Large intestine (tissue), 3 donors: ENCODE data around the gene HSPA12A. TPM values are rescaled to one million over a fixed set of nuclear protein-coding genes. Genes with fewer than 3 reads are reported as not detected.
A peak's percentile ranks its signal among the peaks of the same experiment; 100 is the strongest.

Experiments used
- DNase-seq, 2 donors: peaks; one replicate each; pipeline versions ENCODE4 v3.0.0 to v3.0.0-alpha.2; 2013
- H3K27ac ChIP-seq: one replicate; pipeline ENCODE4 v1.5.1; 2013; ENCODE audit warnings: low read length
- H3K27me3 ChIP-seq: 2 replicates; pipeline ENCODE4 v1.6.1; 2013; ENCODE audit warnings: low read length; ENCODE audit not compliant: control insufficient read depth, insufficient read depth
- H3K36me3 ChIP-seq: 2 replicates; pipeline ENCODE4 v1.6.1; 2013; ENCODE audit warnings: low read length; ENCODE audit not compliant: control insufficient read depth, insufficient read depth
- H3K4me1 ChIP-seq: one replicate; pipeline ENCODE4 v1.6.1; 2013; ENCODE audit warnings: low read length; ENCODE audit not compliant: control insufficient read depth, insufficient read depth
- H3K4me3 ChIP-seq: one replicate; pipeline ENCODE4 v1.5.1; 2013; ENCODE audit warnings: low read length
- H3K9me3 ChIP-seq: one replicate; pipeline ENCODE4 v1.6.1; 2013; ENCODE audit warnings: mild to moderate bottlenecking, low read depth, low read length, moderate library complexity; ENCODE audit not compliant: control insufficient read depth
- WGBS: methylation state at CpG from one replicate; pipeline ENCODE4 v1.1.5; 2013; ENCODE audit warnings: low lambda C conversion rate; ENCODE audit not compliant: insufficient coverage; 5-methylcytosine and 5-hydroxymethylcytosine counted together
- polyA plus RNA-seq: library from polyadenylated mRNA; unstranded; fragments of 120-200 nt; gene quantifications from one replicate; pipeline ENCODE4 v1.2.1, GENCODE V29; 2013

The HSPA12A gene
- polyA plus RNA-seq, 1 donor = 9.2 TPM

DNA sequence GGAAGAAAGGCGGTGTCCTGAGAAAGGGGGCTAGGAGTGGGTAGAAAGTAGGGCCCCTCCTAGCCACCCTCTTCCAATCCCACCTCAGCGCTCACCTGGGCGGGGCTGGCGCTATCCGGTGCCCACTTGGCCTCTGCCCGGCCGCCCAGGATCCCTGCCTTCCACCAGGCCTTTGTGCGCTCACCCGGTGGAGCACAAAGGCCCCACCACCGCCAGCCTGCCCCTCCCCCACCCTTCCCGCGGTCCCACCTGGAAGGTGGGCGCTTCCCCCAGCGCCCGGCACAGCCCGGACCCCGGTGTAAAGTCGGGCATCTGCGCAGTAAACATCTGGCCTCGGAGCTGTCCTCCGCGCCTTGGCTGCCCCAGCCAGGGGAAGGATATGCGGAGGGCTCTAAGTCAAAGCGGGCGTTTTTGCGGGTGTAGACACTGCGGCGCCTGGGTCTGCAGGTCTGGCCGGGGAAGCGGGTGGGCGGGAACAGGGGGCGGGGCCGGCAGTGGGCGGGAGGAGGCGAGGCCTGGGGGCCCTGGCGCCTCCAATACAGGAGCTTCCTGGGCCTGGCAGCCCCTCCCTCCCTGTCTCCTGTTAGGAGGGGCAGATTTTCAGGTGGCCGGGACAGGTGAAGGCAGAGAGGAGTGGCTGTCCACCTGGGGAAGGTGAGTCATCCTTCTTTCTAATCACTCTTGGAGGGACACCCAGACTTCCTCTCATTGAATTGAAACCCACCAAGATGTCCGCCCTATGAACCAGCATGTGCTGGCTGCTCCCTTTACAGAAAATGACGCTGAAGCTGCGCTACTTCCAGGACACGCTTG is 72.3 kb downstream of the HSPA12A start:
- peaks cover 5% of the 10 kb centered on the region for H3K4me1 ChIP-seq
- no peaks in the 10 kb centered on the region for H3K9me3 ChIP-seq
- no peak overlapping the region for H3K27ac ChIP-seq
- H3K27me3 ChIP-seq = no peaks in the 10 kb centered on the region
- WGBS = no CpG with 5 or more reads among the region's 41 CpGs
- DNase-seq = peak; percentile 44 to 69
- no peaks in the 10 kb centered on the region for H3K36me3 ChIP-seq
- peak overlapping the region; percentile 58 for H3K4me3 ChIP-seq

DNA sequence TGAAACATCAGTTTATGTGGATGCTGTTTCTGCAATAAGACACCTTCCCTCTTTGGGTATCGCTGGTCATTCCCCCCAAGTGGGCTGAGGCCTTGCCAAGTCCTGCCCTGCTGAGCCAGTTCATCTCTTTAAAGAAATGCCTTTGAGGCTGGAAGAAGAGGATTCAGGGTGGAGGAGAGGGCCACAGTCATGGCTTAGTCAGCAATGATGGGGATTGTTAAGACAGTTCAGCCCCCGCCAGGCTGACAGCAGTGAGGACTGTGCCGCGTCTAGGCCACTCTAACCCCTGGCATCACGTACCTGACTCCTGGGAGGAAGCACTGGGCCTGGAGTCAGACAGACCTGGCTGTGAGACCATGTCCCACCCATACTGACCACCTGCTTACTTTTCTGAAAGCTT is 73.3 kb downstream of the HSPA12A start:
- no peak overlapping the region for H3K4me3 ChIP-seq
- H3K9me3 ChIP-seq = no peaks in the 10 kb centered on the region
- WGBS = no CpG with 5 or more reads among the region's 5 CpGs
- no peak overlapping the region for H3K27ac ChIP-seq
- peaks cover 5% of the 10 kb centered on the region for H3K4me1 ChIP-seq
- H3K36me3 ChIP-seq = no peaks in the 10 kb centered on the region
- DNase-seq = no peak
- no peaks in the 10 kb centered on the region for H3K27me3 ChIP-seq

DNA sequence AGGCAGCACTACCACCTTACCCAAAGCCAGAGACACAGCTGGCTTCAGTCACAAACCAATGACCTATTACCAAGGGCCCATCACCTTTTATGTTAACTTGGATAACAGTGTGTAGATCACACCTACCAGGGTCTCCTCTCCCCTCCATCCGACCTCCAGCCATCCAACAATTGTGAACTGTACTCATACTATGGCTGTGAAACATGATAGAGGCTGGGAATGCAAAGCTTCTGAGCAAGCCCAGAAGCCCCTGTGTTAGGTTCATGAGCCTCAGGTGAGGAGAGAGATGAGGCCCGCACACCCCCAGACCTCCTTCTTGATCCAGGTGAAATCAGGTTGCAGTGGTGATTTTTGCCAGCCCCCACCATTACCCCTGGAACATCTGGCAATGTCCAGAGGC is 73.9 kb downstream of the HSPA12A start:
- no CpG with 5 or more reads among the region's 2 CpGs for WGBS
- H3K27me3 ChIP-seq = no peaks in the 10 kb centered on the region
- no peak overlapping the region for H3K4me3 ChIP-seq
- no peaks in the 10 kb centered on the region for H3K9me3 ChIP-seq
- no peaks in the 10 kb centered on the region for H3K36me3 ChIP-seq
- no peak overlapping the region for H3K27ac ChIP-seq
- no peak for DNase-seq
- peaks cover 5% of the 10 kb centered on the region for H3K4me1 ChIP-seq

GRCh38 chr10:116668018-116668417 is 74.3 kb downstream of the HSPA12A start:
- peaks cover 5% of the 10 kb centered on the region for H3K4me1 ChIP-seq
- DNase-seq = no peak
- no CpG with 5 or more reads among the region's 9 CpGs for WGBS
- no peaks in the 10 kb centered on the region for H3K27me3 ChIP-seq
- no peak overlapping the region for H3K4me3 ChIP-seq
- no peaks in the 10 kb centered on the region for H3K9me3 ChIP-seq
- H3K27ac ChIP-seq = no peak overlapping the region
- no peaks in the 10 kb centered on the region for H3K36me3 ChIP-seq

- no peak for DNase-seq
- H3K9me3 ChIP-seq = no peaks in the 10 kb centered on the region
- no peak overlapping the region for H3K4me3 ChIP-seq
- no peaks in the 10 kb centered on the region for H3K27me3 ChIP-seq
- H3K27ac ChIP-seq = no peak overlapping the region
- no peaks in the 10 kb centered on the region for H3K36me3 ChIP-seq
- WGBS = no CpG with 5 or more reads among the region's 3 CpGs
- peaks cover 5% of the 10 kb centered on the region for H3K4me1 ChIP-seq
Observed at GRCh38 chr10:116667484-116667883, 74.9 kb downstream of the HSPA12A start.

DNA sequence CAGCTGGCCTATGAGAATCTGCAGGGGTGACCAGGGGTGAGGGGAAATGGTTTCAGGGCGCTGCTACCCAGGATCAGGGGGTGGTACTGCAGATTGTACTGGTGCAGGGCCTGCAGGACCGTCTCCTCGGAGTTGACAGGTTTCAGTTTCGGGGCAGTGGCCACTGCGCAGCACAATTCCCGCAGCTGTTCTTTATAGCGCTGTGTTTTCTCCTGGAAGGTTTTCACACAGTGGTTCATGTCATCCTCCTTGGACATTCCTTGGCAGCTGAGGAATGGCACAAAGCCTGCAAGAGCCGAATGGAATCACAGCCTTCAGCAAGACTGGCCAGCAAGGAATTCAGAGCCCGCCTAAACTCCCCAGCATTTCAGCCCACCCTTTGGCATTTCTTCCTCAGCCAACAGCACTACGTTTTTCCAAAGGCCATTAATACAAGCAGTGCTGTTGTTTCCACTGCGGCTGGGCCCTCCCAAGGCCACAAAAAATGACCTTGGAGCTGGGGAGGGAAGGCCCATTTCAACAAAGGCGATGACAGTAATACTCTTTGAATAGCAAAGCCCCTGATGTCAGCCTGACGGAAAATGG is 76.7 kb downstream of the HSPA12A start:
- Histone ChIP-seq H3K27me3 (no peaks in the 10 kb centered on the region), H3K36me3 (no peaks in the 10 kb centered on the region), H3K4me3 (no peak overlapping the region), H3K4me1 (peaks cover 4% of the 10 kb centered on the region), H3K27ac (no peak overlapping the region), H3K9me3 (no peaks in the 10 kb centered on the region)
- no peak for DNase-seq
- WGBS = no CpG with 5 or more reads among the region's 13 CpGs

GRCh38 chr10:116664631-116665030 is 77.7 kb downstream of the HSPA12A start:
- no peaks in the 10 kb centered on the region for H3K9me3 ChIP-seq
- no peaks in the 10 kb centered on the region for H3K4me1 ChIP-seq
- H3K4me3 ChIP-seq = no peak overlapping the region
- no peaks in the 10 kb centered on the region for H3K27me3 ChIP-seq
- no peaks in the 10 kb centered on the region for H3K36me3 ChIP-seq
- H3K27ac ChIP-seq = no peak overlapping the region
- no peak for DNase-seq
- WGBS = 100% methylated on average over 2 of the region's 5 CpGs

- 88% methylated on average over 1 of the region's 7 CpGs for WGBS
- H3K27ac ChIP-seq = no peak overlapping the region
- no peaks in the 10 kb centered on the region for H3K4me1 ChIP-seq
- no peak for DNase-seq
- no peaks in the 10 kb centered on the region for H3K27me3 ChIP-seq
- no peaks in the 10 kb centered on the region for H3K9me3 ChIP-seq
- H3K36me3 ChIP-seq = no peaks in the 10 kb centered on the region
- no peak overlapping the region for H3K4me3 ChIP-seq
Observed at GRCh38 chr10:116663342-116663741, 79.0 kb downstream of the HSPA12A start.

DNA sequence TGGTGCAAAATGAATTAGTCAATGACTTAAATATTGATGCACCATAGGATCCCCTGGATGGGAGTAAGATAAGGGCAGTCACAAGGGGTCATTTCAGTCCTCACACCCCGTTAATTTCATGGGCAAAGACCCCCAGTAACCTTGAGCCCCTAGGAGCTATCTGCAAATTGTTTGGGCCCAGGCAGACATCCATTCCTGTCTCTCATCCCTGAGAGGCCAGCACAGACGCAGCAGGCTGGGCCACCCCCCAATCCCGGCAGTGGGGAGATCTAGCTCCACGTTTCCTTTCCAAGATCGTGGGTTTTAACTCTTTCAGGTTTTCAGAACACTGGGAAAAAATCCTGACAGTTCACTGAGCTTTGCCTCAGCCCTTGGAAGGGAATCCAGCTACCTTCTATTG is 81.5 kb downstream of the HSPA12A start:
- no peak overlapping the region for H3K27ac ChIP-seq
- H3K27me3 ChIP-seq = no peaks in the 10 kb centered on the region
- H3K4me1 ChIP-seq = no peaks in the 10 kb centered on the region
- DNase-seq = no peak
- no peaks in the 10 kb centered on the region for H3K9me3 ChIP-seq
- H3K4me3 ChIP-seq = no peak overlapping the region
- WGBS = no CpG with 5 or more reads among the region's 5 CpGs
- H3K36me3 ChIP-seq = no peaks in the 10 kb centered on the region

DNA sequence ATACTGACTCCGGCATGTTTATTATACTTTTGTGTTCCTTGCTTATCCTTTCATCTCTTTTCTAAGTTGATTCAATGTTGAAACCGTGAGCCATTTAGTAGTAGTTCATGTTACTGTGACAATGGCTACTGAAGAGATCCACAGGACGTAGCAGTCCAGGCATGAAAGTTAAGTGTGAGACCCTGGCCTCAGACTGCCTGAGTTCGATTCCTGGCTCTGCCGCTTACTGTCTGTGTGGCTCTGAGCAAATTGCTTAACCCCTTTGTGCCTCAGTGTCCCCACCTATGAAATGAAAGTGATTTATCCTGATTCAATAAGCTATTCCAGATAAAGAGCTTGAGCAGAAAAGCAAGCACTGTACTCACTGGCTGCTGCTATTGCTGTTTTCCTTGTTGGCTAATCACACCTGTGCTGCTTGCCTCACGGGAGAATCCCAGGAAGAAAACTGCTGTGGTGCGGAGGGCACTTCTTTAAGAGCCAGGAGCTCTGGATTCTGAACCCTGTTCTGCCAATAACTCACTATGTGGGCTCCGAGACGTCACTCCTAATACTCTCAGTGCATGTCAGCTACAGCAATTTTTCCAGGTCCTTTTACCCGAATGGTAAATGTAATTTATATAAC is 83.2 kb downstream of the HSPA12A start:
- no peaks in the 10 kb centered on the region for H3K27me3 ChIP-seq
- no peak overlapping the region for H3K4me3 ChIP-seq
- 81% methylated on average over 4 of the region's 10 CpGs for WGBS
- H3K9me3 ChIP-seq = no peaks in the 10 kb centered on the region
- H3K4me1 ChIP-seq = no peaks in the 10 kb centered on the region
- H3K36me3 ChIP-seq = no peaks in the 10 kb centered on the region
- no peak for DNase-seq
- H3K27ac ChIP-seq = no peak overlapping the region
